DMS53 treated with DMSO at 0.1 percent for 48 hours (cell line): ENCODE results near the gene CILP2.

Experiments
- DNase-seq: peaks from one replicate; lab custom pipeline; 2025; ENCODE audit not compliant: unreplicated experiment; lab: John Stamatoyannopoulos, UW

CILP2 gene

GRCh38 chr19:19504754-19505668 lies 33.1 kb upstream of the CILP2 start:
- no peak for DNase-seq

GRCh38 chr19:19505669-19506326 lies 32.3 kb upstream of the CILP2 start:
- no peak for DNase-seq

GRCh38 chr19:19506592-19506991 lies 31.5 kb upstream of the CILP2 start:
- DNase-seq, result no peak

GRCh38 chr19:19507354-19507753 lies 30.7 kb upstream of the CILP2 start:
- no peak for DNase-seq

GRCh38 chr19:19508217-19508616 lies 29.8 kb upstream of the CILP2 start:
- no peak for DNase-seq

- DNase-seq, result no peak
Observed at GRCh38 chr19:19510432-19510831, 27.6 kb upstream of the CILP2 start.

GRCh38 chr19:19513682-19514081 lies 24.4 kb upstream of the CILP2 start:
- DNase-seq, result no peak

- no peak for DNase-seq
Observed at GRCh38 chr19:19514215-19514657, 23.8 kb upstream of the CILP2 start.

- no peak for DNase-seq
Observed at GRCh38 chr19:19514881-19515641, 23.0 kb upstream of the CILP2 start, which contains the start of gene TSSK6. Gene TSSK6, minus strand, starts transcription at chr19:19515548. Its CDS starts 121 bp downstream, at chr19:19515427.

- peak; percentile 67 for DNase-seq
Observed at GRCh38 chr19:19515642-19516519, 22.2 kb upstream of the CILP2 start, which contains the start of gene NDUFA13. Gene NDUFA13, plus strand, starts transcription at chr19:19516225. Its CDS starts 14 bp downstream, at chr19:19516239.

- DNase-seq, result no peak
Observed at GRCh38 chr19:19517235-19517619, 20.8 kb upstream of the CILP2 start.

- DNase-seq, result no peak
Observed at GRCh38 chr19:19520989-19521388, 17.1 kb upstream of the CILP2 start.

GRCh38 chr19:19523177-19523576 lies 14.9 kb upstream of the CILP2 start:
- no peak for DNase-seq

GRCh38 chr19:19524053-19524452 lies 14.0 kb upstream of the CILP2 start:
- DNase-seq, result no peak

- no peak for DNase-seq
Observed at GRCh38 chr19:19525611-19526380, 12.3 kb upstream of the CILP2 start.

GRCh38 chr19:19526581-19527370 lies 11.3 kb upstream of the CILP2 start:
- DNase-seq, result no peak

GRCh38 chr19:19527371-19527656 lies 10.8 kb upstream of the CILP2 start:
- no peak for DNase-seq

GRCh38 chr19:19527674-19528625 lies 10.1 kb upstream of the CILP2 start:
- no peak for DNase-seq
